ENCODE data around the gene ARFGEF2. TPM values are rescaled to one million over a fixed set of nuclear protein-coding genes. Genes with fewer than 3 reads are reported as not detected.

The ARFGEF2 gene
- total RNA-seq, 1 donor from 2014 or later: 26.7 TPM

DNA sequence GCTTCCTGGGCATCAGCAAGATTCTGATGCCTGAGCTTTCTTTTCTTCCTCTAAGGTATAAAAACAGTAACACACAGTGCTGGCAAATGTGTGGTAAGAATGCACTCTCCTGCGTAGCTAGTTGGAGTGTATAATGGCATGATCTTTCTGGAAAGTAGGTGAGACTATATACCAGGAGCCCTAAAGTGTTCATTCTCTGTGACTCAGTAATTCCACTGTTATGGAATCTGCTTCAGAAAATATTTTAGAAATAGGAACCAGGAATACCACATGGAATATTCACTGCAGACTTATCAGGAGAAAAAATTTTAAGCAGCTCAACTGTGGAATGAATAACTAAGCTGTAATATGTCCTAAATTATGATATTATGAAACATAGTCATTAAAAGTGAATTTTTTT, 107.7 kb downstream of the ARFGEF2 start:
- Mint-ChIP-seq H3K27me3 (no peaks in the 10 kb centered on the region), H3K27ac (no peak overlapping the region), H3K36me3 (peaks cover 20% of the 10 kb centered on the region), H3K4me3 (no peak overlapping the region), H3K9me3 (no peaks in the 10 kb centered on the region), H3K4me1 (ENCODE audit: unreplicated experiment) (no peaks in the 10 kb centered on the region)
- no peak for TF ChIP-seq CTCF (conservative IDR thresholded peaks at IDR 0.05)
- no peak for DNase-seq (ENCODE audit: extremely low spot score, unreplicated experiment)

DNA sequence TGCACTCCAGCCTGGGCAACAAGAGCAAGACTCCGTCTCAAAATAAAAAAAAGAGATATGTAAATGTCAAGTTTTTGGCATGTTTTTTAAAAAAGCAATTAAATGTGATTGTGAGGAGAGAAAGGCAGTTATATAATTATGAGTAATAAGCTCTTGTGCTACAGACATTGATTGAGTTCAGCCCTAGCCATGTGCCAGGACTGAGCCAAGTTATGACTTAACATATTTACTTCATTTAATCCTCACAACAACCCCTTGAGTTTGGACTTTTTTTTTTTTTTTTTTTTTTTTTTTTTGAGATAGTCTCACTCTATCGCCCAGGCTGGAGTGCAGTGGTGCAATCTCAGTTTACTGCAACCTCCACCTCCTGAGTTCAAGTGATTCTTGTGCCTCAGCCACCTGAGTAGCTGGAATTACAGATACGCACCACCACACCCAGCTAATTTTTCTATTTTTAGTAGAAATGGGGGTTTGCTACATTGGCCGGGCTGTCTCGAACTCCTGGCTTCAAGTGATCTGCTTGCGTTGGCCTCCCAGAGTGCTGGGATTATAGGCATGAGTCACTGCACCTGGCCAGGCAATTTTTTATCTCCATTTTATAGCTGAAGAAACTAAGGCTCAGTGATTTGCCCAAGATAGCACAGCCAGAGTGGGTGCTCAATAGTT, 109.6 kb downstream of the ARFGEF2 start:
- Mint-ChIP-seq H3K27ac (no peak overlapping the region), H3K9me3 (no peaks in the 10 kb centered on the region), H3K4me1 (ENCODE audit: unreplicated experiment) (no peaks in the 10 kb centered on the region), H3K27me3 (no peaks in the 10 kb centered on the region), H3K36me3 (peaks cover 19% of the 10 kb centered on the region), H3K4me3 (no peak overlapping the region)
- TF ChIP-seq CTCF (conservative IDR thresholded peaks at IDR 0.05): no peak
- no peak for DNase-seq (ENCODE audit: extremely low spot score, unreplicated experiment)

- Mint-ChIP-seq H3K27me3 (no peaks in the 10 kb centered on the region), H3K4me1 (ENCODE audit: unreplicated experiment) (no peaks in the 10 kb centered on the region), H3K4me3 (no peak overlapping the region), H3K27ac (no peak overlapping the region), H3K36me3 (peaks cover 19% of the 10 kb centered on the region), H3K9me3 (no peaks in the 10 kb centered on the region)
- no peak for DNase-seq (ENCODE audit: extremely low spot score, unreplicated experiment)
- TF ChIP-seq CTCF (conservative IDR thresholded peaks at IDR 0.05): no peak
Measured at GRCh38 chr20:49032455-49032854, 110.9 kb downstream of the ARFGEF2 start.

DNA sequence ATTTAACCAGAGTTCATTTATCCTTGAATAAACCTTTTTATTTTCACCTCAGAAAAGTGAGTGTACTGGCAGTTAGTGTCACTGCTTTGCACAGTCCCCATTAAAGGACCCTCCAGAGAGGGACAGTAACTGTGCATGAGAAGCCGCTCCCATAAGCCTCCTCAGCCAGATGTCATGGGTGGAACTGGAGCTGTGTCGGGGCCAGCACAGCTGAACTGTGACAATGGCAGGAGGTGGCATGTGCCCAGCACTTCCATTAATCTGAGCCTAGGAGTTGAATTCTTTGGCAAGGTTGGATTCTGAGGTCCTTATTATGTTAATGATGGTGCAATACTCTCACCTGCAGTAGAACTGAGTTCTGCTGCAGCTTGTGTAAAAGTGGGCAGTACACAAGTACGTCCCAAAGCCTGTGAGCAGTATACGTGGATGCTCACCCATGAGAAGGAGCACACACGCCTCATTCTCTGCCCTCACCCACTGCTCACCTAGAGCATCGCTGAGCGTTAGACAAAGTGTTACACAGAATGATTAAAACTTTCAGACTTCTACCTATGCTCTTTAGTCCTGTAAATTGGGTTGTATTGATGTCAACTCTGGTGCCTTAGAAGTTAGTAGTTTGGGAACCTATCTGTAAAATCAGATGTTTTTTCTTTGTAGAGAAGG, 112.7 kb downstream of the ARFGEF2 start:
- DNase-seq (ENCODE audit: extremely low spot score, unreplicated experiment): no peak
- no peak overlapping the region for H3K27ac Mint-ChIP-seq
- H3K4me3 Mint-ChIP-seq: no peak overlapping the region
- H3K9me3 Mint-ChIP-seq: no peaks in the 10 kb centered on the region
- no peak for TF ChIP-seq CTCF (conservative IDR thresholded peaks at IDR 0.05)
- no peaks in the 10 kb centered on the region for H3K4me1 Mint-ChIP-seq (ENCODE audit: unreplicated experiment)
- no peaks in the 10 kb centered on the region for H3K27me3 Mint-ChIP-seq
- H3K36me3 Mint-ChIP-seq: peaks cover 11% of the 10 kb centered on the region

GRCh38 chr20:49037962-49038387, 116.5 kb downstream of the ARFGEF2 start:
- no peaks in the 10 kb centered on the region for H3K27me3 Mint-ChIP-seq
- no peak overlapping the region for H3K27ac Mint-ChIP-seq
- no peak for DNase-seq (ENCODE audit: extremely low spot score, unreplicated experiment)
- peaks cover 5% of the 10 kb centered on the region for H3K36me3 Mint-ChIP-seq
- H3K9me3 Mint-ChIP-seq: no peaks in the 10 kb centered on the region
- no peak overlapping the region for H3K4me3 Mint-ChIP-seq
- no peaks in the 10 kb centered on the region for H3K4me1 Mint-ChIP-seq (ENCODE audit: unreplicated experiment)
- TF ChIP-seq CTCF (conservative IDR thresholded peaks at IDR 0.05): no peak

Data from type B pancreatic cell (in vitro differentiated cells).